NOMO-1 (cell line): ENCODE data around the gene N4BP2L1.

Source experiments
- DNase-seq, 2 experiments: peaks; one replicate each; lab custom pipeline; 2025; ENCODE audit not compliant: unreplicated experiment in 2 of 2; lab: John Stamatoyannopoulos, UW

Gene N4BP2L1

GRCh38 chr13:32432856-32433255, 4.9 kb upstream of the N4BP2L1 start:
- no peak for DNase-seq

GRCh38 chr13:32431361-32431760, 3.4 kb upstream of the N4BP2L1 start:
- DNase-seq: no peak

- DNase-seq: no peak
Observed at GRCh38 chr13:32430018-32430747, 2.3 kb upstream of the N4BP2L1 start.

- DNase-seq: no peak
Observed at GRCh38 chr13:32429433-32429909, 1.5 kb upstream of the N4BP2L1 start.

GRCh38 chr13:32428581-32429432, 877 bp upstream of the N4BP2L1 start:
- DNase-seq: peak; percentile 20 to 91

- DNase-seq: peak; percentile 54 to 74
Observed at GRCh38 chr13:32426990-32427851, 709 bp downstream of the N4BP2L1 start.

GRCh38 chr13:32426191-32426989, 1.5 kb downstream of the N4BP2L1 start:
- peak; percentile 58 to 97 for DNase-seq

- no peak for DNase-seq
Observed at GRCh38 chr13:32425158-32425557, 2.8 kb downstream of the N4BP2L1 start.

DNA sequence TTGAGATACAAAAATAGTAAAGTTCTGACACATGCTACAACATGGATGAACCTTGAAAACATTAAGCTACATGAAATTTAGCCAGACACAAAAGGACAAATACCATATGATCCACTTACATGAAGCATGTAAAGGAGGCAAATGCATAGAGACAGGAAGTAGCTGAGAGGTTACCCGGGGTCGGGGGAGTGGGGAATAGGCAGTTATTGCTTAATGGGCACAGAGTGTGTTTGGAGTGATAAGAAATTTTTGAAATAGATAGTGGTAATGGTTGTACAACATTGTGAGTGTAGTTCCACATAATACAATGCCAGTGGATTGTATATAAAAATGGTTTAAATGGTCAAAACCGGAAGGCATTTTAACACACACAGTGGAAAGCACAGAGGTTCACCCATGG, 4.3 kb downstream of the N4BP2L1 start:
- DNase-seq: peak; percentile 49 to 51

GRCh38 chr13:32419862-32420261, 8.1 kb downstream of the N4BP2L1 start:
- DNase-seq: no peak

DNA sequence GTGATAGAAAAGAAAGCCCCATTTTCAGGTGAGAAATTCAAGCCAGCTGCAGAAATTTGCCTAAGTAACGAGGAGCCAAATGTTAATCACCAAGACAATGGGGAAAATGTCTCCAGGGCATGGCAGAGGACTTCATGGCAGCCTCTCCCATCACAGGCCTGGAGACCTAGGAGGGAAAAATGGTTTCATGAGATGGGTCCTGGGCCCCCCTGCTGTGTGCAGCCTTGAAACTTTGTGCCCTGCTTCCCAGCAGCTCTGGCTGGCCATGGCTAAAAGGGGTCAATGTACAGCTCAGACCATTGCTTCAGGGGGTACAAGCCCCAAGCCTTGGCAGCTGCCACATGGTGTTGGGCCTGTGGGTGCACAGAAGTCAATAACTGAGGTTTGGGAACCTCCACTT, 9.9 kb downstream of the N4BP2L1 start:
- no peak for DNase-seq

DNA sequence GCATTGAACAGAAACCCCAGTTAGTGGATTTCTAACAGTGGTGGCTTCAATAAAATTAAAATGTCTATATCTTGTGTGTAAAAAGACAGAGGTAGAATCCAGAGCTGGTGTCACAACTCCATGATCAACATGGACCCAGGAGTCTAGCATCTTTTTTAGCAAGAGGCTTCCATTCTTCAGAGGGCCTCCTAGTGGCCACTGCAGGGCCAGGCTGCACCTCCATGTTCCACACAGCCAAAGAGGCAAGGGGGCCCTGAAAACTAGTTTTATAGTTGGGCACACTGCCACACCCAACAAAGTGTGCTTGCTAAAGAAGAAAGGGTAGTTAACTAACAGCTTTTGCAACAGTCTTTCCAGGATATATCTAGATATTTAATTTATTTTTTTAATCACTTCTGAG, 12.9 kb downstream of the N4BP2L1 start:
- peak; percentile 14 to 24 for DNase-seq

DNA sequence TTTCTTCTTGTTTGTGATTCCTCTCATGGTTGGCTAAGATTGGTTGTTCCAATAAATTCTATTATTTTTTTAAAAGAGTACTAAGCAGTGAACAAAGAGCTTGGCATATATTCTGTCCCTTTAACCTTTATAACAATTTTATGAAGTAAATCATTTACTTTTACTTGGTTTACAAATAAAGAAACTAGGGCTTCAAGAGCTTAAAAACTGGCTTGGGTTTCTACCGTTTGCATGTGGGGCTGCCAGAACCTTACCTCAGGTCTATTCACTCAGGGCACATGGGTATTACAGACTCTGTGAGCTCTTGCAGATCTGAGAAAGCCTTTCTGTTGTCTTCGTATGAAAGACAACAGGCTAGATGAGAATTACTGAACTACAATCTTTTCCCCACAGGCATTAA, 13.3 kb downstream of the N4BP2L1 start:
- DNase-seq: no peak

GRCh38 chr13:32413284-32413683, 14.6 kb downstream of the N4BP2L1 start:
- no peak for DNase-seq

GRCh38 chr13:32409561-32410421, 18.1 kb downstream of the N4BP2L1 start:
- DNase-seq: no peak

DNA sequence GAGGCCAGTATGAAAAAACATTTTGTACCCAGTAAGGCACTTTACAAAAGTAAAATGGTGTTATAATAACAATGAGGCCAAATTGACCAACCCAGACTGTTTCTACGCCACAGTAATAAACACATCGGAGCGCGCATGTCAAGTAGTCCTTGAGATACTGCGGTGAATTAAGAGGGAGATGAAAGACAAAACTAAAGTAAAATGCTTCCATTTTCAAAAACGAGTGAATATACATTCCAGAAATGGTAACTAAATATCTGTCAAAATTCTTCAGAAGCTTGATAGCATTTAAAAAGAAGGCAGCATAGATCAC, 19.0 kb downstream of the N4BP2L1 start:
- no peak for DNase-seq

- DNase-seq: no peak
Observed at GRCh38 chr13:32408296-32409000, 19.5 kb downstream of the N4BP2L1 start.

- no peak for DNase-seq
Observed at GRCh38 chr13:32407854-32408253, 20.1 kb downstream of the N4BP2L1 start.

DNA sequence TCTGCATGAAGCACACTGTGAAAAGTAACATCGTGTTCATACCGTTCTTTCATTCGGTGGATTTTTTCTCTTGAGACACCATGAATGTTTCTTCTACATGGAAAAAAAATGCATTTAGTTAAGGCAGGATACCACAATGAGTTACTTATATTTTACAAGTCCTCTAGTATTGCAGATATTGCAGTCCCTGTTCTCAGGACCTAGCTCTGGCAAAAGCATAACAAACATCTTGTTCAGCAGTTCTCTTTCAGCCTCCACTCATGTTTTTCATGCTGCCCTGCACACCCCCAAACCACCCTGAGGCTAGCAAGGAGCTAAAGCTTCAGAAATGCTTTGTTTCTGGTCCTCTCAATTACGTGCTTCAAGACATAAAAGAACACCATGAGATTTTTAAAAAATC, 24.8 kb downstream of the N4BP2L1 start:
- no peak for DNase-seq
